NT2/D1 (cell line): ENCODE results near the gene PCGF2.

Source experiments
- DNase-seq: peaks from one replicate; pipeline ENCODE4 v3.0.0-alpha.2; 2011; ENCODE audit warnings: low read depth, low spot score
- H3K27me3 ChIP-seq: 2 replicates; pipeline ENCODE4 v1.6.0; 2011; ENCODE audit warnings: mild to moderate bottlenecking; ENCODE audit not compliant: insufficient read length, insufficient read depth
- H3K36me3 ChIP-seq: 2 replicates; pipeline ENCODE4 v1.6.1; 2011; ENCODE audit warnings: mild to moderate bottlenecking, low read length, mixed read lengths; ENCODE audit not compliant: insufficient read depth, insufficient read length
- H3K4me1 ChIP-seq: 2 replicates; pipeline ENCODE4 v1.5.1; 2011; ENCODE audit not compliant: insufficient read depth, insufficient read length
- H3K4me3 ChIP-seq: 2 replicates; pipeline ENCODE4 v1.5.1; 2011; ENCODE audit warnings: low read depth; ENCODE audit not compliant: insufficient read length
- H3K9ac ChIP-seq: 2 replicates; pipeline ENCODE4 v1.6.0; 2011; ENCODE audit warnings: low read depth; ENCODE audit not compliant: insufficient read length
- H3K9me3 ChIP-seq: 2 replicates; pipeline ENCODE4 v1.5.1; 2011; ENCODE audit warnings: mild to moderate bottlenecking, low read length; ENCODE audit not compliant: insufficient read depth
- SUZ12 ChIP-seq: IDR thresholded peaks from 2 replicates; pipeline ENCODE4 v1.6.1; 2011; ENCODE audit not compliant: insufficient read length, insufficient read depth; ENCODE audit errors: extremely low read depth
- YY1 ChIP-seq: IDR thresholded peaks from 2 replicates; pipeline ENCODE4 v1.6.1; 2011; ENCODE audit not compliant: insufficient read length, insufficient read depth
- ZNF274 ChIP-seq: IDR thresholded peaks from 2 replicates; pipeline ENCODE4 v1.6.1; 2011; ENCODE audit warnings: mild to moderate bottlenecking, low read depth, low read length

The PCGF2 gene

DNA sequence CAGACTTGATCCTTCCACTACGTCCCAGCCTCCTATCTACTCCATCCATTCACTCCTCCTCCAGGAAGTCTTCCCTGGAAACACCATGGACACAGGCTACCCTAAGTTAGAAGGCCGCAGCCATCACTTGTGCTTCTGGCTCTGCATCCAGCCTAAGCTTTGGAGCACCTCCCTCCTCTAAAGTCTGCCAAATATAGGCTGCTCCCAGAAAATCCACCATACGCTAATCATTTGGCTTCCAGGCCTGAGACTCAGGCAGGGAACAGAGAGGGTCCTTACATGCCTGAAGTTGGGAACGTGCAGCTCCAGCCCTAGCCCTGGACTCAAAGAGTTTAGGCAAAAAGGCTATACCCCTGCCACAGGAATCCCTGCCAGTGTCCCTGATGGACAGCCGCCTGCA is 6.7 kb downstream of the PCGF2 start:
- Histone ChIP-seq H3K4me1 (peaks cover 29% of the 10 kb centered on the region), H3K9me3 (no peaks in the 10 kb centered on the region), H3K9ac (peak overlapping the region; percentile 47), H3K36me3 (peaks cover 60% of the 10 kb centered on the region), H3K27me3 (no peaks in the 10 kb centered on the region), H3K4me3 (no peak overlapping the region)
- TF ChIP-seq SUZ12: no peak
- no peak for TF ChIP-seq ZNF274
- no peak for TF ChIP-seq YY1
- DNase-seq: no peak

DNA sequence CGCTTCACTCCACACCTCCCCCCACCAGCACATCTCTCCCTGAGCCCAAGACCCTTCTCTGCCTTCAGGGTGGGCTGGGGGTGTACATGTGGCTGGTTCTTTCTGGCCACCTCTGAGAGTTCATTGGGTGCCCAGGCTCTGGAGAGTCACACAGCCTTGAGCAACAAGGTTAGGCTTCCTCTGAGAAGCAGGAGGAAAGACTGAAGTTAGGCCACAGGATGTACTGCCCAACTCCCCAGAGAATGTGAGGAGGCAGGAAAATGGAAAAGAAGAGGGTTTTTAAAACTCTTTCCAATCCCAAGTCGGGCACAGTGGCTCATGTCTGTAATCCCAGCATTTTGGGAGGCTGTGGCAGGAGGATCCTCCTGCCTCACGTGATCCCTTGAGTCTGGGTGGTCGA is 7.3 kb downstream of the PCGF2 start:
- Histone ChIP-seq H3K4me1 (peaks cover 23% of the 10 kb centered on the region), H3K4me3 (no peak overlapping the region), H3K9ac (no peak overlapping the region), H3K9me3 (no peaks in the 10 kb centered on the region), H3K36me3 (peaks cover 60% of the 10 kb centered on the region), H3K27me3 (no peaks in the 10 kb centered on the region)
- DNase-seq: no peak
- TF ChIP-seq YY1 (no peak), ZNF274 (no peak), SUZ12 (no peak)

DNA sequence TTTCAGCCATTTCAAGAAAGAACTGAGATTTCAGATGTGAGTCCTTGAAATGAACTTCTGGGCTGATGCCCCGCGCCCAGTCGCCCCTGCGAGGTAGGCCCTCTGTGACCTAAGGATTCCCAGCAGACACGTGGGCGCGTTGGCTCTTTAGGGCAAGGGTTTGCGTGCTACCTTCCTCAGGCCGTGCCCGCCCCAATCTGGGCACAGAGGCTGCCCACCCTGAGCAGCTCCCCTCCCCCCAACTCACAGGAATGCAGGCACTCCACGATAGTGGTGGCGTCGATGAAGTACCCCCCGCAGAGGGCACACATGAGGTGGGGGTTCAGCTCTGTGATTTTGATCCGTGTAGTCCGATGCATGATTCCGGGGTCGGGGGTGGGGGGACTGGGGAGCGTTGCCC is 8.1 kb downstream of the PCGF2 start:
- no peaks in the 10 kb centered on the region for H3K9me3 ChIP-seq
- no peak for TF ChIP-seq ZNF274
- TF ChIP-seq SUZ12: no peak
- TF ChIP-seq YY1: no peak
- H3K4me3 ChIP-seq: no peak overlapping the region
- peaks cover 28% of the 10 kb centered on the region for H3K4me1 ChIP-seq
- no peak for DNase-seq
- no peaks in the 10 kb centered on the region for H3K27me3 ChIP-seq
- H3K9ac ChIP-seq: no peak overlapping the region
- H3K36me3 ChIP-seq: peaks cover 63% of the 10 kb centered on the region

DNA sequence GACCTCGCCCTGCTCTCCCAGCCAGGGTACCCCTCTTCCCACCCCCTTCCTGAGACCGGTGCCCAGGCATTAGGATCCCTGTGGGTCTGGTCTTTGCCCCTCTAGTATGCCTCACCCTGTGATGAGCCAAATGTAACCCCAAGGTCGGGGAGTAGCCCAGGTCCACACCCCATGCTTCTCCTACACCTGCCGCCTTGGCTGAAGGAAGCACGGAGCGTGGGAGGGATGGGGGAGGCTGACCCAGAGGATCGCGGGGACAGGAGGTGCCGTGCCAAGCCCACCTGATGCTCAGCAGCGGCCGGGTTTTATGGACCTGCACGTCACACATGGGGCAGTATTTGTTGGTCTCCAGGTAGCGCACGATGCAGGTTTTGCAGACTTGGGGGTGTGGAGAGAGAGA is 8.8 kb downstream of the PCGF2 start:
- no peak overlapping the region for H3K4me3 ChIP-seq
- H3K9ac ChIP-seq: no peak overlapping the region
- H3K9me3 ChIP-seq: no peaks in the 10 kb centered on the region
- H3K36me3 ChIP-seq: peaks cover 67% of the 10 kb centered on the region
- peaks cover 30% of the 10 kb centered on the region for H3K4me1 ChIP-seq
- no peak for DNase-seq
- no peaks in the 10 kb centered on the region for H3K27me3 ChIP-seq
- TF ChIP-seq ZNF274 (no peak), SUZ12 (no peak), YY1 (no peak)

DNA sequence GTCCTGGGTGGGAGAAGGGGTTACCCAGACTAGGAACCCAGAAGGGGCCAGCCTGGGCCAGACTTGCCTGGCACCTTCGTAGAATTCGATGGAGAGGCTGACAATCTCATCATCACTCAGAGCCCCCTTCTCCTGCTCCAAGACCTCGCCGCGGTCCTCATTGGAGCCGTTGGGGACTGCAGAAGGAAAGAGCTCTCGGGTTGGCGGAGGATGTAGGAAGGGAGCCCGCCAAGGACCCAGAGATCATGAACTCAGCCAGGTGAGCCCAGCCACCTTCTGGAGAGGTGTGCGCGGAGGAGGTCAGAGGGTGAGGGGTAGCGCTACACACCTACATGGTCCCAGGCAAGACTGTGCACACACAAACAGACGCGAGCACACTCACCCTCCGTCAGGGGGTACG is 9.4 kb downstream of the PCGF2 start:
- TF ChIP-seq ZNF274 (no peak), YY1 (no peak), SUZ12 (no peak)
- no peak for DNase-seq
- peaks cover 73% of the 10 kb centered on the region for H3K36me3 ChIP-seq

DNA sequence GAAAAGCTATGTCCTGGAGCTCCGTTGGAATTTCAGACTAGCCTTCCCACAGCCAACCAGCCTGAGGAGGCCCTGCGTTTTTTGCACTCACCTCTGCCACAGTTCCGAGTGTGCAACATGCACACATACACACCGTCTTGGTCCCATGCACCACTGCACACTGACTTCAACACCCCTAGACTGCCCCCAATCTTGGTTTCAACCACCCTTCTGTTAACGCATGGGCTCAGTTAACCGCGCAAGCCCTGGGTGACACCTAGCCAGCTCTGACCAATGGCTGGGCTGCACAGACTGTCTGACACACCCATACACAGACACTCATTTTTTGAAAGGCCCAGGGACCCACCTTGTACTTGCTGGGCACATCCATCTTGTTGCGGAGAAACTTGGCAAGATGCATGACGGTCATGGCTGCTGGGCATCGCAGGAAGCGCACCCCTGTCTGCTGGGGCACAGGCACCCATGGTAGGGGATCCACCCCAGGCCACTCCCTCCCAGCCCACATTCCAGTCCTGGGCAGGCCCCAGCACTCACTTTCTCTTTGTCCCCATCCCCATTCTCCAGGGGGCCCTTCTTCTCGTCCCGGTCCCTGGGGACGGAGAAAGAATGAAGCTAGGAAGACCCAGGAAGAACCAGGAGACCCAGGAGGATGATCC is 10.0 kb downstream of the PCGF2 start:
- H3K4me3 ChIP-seq: no peak overlapping the region
- H3K9ac ChIP-seq: no peak overlapping the region
- peaks cover 25% of the 10 kb centered on the region for H3K4me1 ChIP-seq
- no peaks in the 10 kb centered on the region for H3K9me3 ChIP-seq
- TF ChIP-seq YY1 (no peak), SUZ12 (no peak), ZNF274 (no peak)
- H3K27me3 ChIP-seq: no peaks in the 10 kb centered on the region
- no peak for DNase-seq
- peaks cover 78% of the 10 kb centered on the region for H3K36me3 ChIP-seq

More for the DNA sequence above, 9.4 kb downstream of the PCGF2 start:
- no peaks in the 10 kb centered on the region for H3K27me3 ChIP-seq
- peaks cover 30% of the 10 kb centered on the region for H3K4me1 ChIP-seq
- no peak overlapping the region for H3K4me3 ChIP-seq
- H3K9me3 ChIP-seq: no peaks in the 10 kb centered on the region
- H3K9ac ChIP-seq: no peak overlapping the region

DNA sequence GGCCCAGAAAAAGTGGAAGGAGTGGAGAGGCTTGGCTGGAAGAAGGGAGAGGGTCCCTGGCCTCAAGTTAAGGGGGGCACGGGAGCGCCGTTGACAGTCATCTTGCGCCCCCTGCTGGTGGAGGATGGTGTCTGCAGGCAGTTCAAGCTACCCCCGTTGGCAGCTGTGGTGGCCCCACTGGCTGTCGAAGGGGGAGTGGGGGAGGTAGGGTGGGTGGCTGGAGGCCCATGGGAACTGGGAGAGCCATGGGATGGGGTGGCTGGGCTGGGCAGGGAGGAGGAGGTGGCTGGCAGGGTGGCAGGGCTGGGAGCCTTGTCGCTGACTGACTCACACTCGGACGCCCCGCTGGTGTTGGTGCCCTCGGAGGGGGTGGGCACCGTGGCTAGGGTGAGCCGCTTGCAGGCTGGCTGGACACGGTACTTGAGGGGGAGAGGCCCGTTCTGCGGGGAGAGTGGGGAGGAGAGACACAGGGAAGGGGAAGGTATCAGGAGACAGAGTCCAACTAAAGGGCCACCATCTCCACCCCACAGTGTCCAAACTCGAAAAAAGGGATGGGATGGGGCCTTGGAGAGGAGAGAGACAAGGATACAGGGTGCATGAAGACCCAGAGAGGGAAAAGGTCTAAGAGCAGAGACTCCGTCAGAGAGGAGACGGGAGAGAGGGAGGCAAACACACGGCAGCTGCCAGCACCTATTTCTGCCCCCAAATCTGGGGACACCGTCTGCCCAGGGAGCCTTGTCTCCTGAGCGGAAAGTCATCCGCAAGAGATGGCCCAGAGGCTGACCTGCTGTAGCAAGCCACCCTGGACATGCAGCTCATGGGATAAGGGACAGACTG is 12.8 kb downstream of the PCGF2 start:
- H3K9me3 ChIP-seq: no peaks in the 10 kb centered on the region
- peaks cover 83% of the 10 kb centered on the region for H3K36me3 ChIP-seq
- H3K9ac ChIP-seq: peak overlapping the region; percentile 3
- no peaks in the 10 kb centered on the region for H3K27me3 ChIP-seq
- H3K4me3 ChIP-seq: no peak overlapping the region
- no peak for TF ChIP-seq SUZ12
- TF ChIP-seq YY1: no peak
- TF ChIP-seq ZNF274: no peak
- peaks cover 21% of the 10 kb centered on the region for H3K4me1 ChIP-seq
- no peak for DNase-seq
